Head of caudate nucleus (tissue), 42 donors: ENCODE measurements around the gene NOTCH4.

ENCODE experiments used
- DNase-seq, 42 donors: peaks; one replicate each; pipeline versions ENCODE4 v3.0.0 to v3.0.0-alpha.2; 2020 to 2021; ENCODE audit warnings: mixed read lengths in 7 of 42
- intact Hi-C: fragments of 100-400 bp; cut with DNase I; formaldehyde crosslinking; loops from one replicate; pipeline ENCODE4 v1.15.0; 2022

NOTCH4 gene

GRCh38 chr6:32153564-32154513 lies 70.0 kb downstream of the NOTCH4 start, which contains the start of gene PPT2:
Gene PPT2, plus strand, starts transcription at chr6:32154141. Its CDS starts 454 bp downstream, at chr6:32154595.
- DNase-seq: peak; percentile 76 to 96 (median 92)
- intact Hi-C loops: loop anchor here (2.0 kb wide), 1 partner anchor 27 kb away; no protein-coding TSS in a partner anchor

DNA sequence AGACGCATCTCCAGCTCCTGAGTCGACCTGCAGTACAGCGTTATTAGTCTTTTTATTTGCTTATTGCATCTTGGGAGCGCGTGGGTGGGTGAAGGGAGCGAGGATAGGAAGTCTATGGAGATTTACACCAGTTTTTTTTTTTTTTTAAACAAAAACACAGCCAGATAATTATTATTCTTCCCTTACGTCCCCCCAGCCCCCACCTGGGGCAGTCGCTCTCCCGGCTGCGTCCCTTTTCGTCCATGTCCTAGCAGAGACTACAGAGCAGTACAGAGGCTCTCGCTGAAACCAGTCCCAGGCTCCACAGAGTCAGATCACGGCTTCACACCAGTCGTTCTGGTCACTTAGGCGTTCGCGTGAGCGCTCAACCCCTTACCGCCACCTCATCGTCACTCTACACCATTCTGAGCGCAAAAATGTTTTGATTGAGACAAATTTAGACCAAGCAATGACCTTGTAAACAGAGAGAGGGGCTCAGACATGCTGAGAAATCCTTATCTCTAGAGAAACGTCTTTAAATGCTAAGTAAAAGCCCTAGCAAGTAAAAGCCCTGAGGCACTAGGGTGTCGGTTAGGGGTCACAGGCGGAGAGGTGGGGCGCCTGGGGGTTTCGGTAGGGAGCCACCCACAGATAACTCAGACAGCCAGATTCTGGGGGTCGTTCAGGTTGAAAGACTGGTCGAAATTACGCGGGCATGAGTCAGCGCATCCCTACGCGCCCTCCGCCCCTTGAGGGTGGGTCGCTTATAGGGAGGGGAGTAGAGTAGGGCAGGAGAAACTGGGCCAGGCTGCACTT lies 70.9 kb downstream of the NOTCH4 start:
- intact Hi-C loops: no loop called here
- peak in 17 of 42 donors; percentile 20 to 65 (median 44) for DNase-seq

DNA sequence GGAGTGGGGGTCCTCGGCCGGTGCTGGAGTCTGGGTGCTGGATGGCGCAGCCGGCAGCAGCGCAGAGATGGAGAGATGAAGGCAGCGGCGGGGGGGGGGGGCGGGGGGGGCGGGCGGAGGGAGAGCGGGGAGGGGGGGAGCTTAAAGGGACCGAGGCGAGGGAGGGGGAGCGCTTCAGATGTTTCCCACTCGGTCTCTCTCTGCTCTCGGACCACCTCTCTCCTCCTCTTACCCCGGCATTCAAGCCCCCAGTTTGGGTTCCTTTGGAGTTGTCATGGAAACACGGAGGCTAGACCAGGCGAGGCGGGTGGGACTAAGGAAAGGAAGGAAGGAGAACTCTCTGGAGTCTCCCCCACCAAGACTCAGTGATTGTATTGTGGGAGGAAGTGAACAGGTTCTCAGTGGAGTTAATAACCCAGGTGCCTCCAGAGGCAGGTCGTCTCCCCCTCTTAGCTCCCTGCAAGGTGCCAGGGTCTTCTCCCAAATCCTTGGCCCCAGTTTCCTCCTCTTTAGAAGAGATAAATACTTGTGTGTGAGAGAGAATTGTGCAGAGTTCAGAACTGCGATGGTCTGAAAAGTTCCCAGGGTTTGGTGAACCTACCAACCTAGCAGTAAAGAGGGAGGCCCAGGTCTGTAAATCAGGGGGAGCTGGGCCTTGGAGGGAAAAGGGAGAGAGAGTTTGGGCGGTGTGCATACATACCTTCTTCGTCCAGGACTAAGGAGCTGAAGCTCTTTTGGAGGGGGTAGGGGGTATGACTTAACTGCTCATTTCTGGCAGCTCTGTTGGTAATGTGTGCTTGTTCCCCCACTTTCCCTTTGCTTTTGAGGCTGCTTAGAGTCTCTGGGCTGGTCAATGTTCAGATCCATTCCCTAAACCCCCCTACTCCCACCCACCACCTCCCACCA lies 71.8 kb downstream of the NOTCH4 start, which contains the start of gene PRRT1:
PRRT1 (minus strand) TSS at position 77 of the 906 bp plus-strand sequence. CDS start 112 bp downstream, outside the sequence.
- peak in 36 of 42 donors; percentile 22 to 78 (median 54) for DNase-seq
- intact Hi-C loops: no loop called here

DNA sequence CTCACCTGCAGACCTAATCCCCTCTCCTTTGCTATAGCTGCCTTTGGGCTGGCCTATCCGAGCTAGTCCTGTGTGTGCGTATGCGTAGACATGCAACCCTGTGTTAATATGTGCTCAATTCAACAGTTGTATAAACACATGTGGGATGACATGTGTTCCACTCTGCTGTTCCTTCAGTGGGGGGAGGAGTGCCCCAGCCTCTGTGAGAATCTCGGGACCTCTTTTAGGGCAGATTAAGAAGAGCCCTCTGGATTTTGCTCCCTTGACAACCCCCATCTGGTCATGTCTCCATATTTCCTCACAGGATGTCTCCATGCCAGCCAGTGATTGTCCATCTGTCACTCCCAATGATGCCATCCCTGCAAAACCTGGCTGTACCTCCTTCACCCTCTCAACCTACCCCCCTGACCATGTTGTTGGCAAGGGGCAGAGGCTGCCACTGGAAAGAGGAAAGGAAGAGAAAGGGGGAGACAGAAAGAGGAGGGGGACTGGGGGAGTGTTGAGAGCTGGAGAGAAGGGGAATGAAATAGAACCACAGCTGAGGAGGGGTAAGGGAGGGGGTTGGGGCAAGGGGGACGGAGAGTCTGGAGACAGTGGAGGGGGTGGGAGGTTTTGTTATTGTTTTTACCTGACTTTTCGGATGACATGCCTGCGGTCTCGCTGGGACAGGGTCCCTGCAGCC lies 72.5 kb downstream of the NOTCH4 start:
- intact Hi-C loops: no loop called here
- peak in 12 of 42 donors; percentile 23 to 66 (median 50) for DNase-seq

- DNase-seq: peak in 1 of 42 donors; percentile 21
- intact Hi-C loops: no loop called here
Measured at GRCh38 chr6:32149932-32150870, 73.7 kb downstream of the NOTCH4 start.

- DNase-seq: no peak
Measured at GRCh38 chr6:32149092-32149755, 74.6 kb downstream of the NOTCH4 start.

DNA sequence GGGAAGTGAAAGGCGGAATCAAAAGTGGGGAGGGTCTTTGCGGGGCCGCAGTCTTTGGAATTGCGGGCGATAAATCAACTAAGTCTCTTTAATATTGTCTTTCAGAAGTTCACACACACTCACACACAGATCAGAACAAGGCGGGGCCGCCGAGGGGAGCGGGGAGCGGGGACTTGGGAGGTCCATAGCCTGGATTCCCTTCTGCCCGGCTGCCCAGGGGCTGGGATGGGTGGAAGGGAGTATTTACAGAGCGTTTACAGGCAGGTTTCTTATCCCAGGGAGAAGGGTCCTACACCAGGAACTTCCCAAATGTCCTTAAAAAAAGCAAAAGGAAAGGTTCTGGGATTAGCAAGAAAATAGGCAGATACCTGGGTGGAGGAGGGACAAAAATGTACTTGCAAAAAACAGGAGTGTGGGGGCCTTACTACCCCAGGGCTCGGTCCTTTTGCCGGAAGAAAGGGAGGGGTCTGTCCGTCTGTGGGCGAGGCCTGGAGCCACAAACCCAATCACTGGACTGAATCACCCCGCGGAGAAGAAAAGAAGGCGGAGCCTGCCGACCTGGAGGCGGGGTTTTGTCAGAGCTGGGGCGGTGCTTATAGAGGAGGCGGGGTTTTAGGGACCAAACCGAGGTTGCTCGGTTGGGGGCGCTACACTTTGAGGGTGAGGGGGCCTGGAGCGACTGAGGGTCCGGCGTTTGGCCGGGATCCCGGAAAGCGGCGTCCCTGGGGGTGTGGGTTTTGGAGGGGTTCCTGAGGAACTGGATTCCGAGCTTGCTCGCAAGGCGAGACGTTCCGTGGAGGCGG lies 75.4 kb downstream of the NOTCH4 start:
- peak in 22 of 42 donors; percentile 43 to 74 (median 56) for DNase-seq
- intact Hi-C loops: no loop called here

More at GRCh38 chr6:32149092-32149755, 74.6 kb downstream of the NOTCH4 start:
- intact Hi-C loops: no loop called here

GRCh38 chr6:32147401-32148132 lies 76.3 kb downstream of the NOTCH4 start:
- intact Hi-C loops: no loop called here
- no peak for DNase-seq

DNA sequence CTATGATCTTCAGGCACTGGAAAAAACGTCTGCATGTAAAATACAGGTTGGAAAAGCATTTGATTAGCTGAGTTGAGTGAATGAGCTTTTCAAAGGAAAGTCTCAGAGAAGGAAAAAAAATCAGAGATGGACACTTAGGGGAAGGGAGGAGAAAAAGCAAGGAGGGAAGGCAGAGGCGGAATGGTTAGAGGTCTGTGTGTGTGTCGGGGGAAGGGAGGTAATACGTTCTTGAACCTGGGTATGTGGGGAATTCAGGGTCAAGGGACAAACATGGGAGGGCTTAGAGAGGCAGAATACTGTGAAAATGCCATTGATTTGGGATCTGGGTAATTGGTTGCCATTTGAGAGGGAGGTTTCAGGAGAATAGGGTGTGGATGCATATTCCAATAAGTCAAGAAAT lies 77.2 kb downstream of the NOTCH4 start:
- intact Hi-C loops: no loop called here

DNA sequence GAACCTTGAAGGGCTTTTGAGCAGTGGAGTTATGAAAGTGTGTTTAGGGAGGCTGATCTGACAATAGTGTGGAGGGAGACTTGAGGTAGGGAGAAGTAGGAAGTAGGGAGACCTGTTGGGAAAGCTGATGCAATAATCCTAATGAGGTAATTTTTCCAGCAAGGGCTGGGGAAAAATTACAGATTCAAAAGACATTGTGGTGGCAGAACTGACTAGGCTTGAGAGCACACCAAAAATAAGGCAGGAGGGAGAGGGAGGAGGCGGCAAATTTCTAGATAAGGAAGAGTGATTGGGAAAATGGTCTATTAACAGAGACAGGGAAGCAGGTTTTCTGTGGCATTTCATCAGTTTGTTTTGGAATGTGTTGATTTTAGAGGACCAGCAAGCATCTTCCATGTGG lies 77.6 kb downstream of the NOTCH4 start:
- DNase-seq: peak in 3 of 42 donors; percentile 37 to 61 (median 43)
- intact Hi-C loops: no loop called here

More for the DNA sequence above, 77.2 kb downstream of the NOTCH4 start:
- DNase-seq: no peak
